Measurements from ENCODE around the gene PHF1.

DNA sequence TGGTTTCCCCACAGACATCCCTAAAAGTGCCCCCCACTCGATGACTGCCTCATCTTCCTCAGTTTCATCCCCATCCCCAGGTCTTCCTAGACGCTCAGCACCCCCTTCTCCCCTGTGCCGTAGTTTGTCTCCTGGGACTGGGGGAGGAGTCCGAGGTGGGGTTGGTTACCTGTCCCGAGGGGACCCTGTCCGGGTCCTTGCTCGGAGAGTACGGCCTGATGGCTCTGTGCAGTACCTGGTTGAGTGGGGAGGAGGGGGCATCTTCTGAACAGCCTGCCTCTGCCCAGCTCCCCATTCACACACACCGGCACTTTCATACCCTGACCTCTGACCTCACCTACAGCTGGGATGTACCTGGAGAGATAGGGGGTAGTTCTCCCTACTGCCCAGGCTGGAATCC is 5.0 kb downstream of the PHF1 start:
- TF ChIP-seq CTCF (IDR thresholded peaks at IDR 0.05; ENCODE audit: poor library complexity, severe bottlenecking), result no peak
- no peak for TF ChIP-seq EZH2 (IDR thresholded peaks at IDR 0.05; ENCODE audit: borderline replicate concordance, insufficient read depth, low read length, poor library complexity, severe bottlenecking)
- TF ChIP-seq POLR2AphosphoS5 (IDR thresholded peaks at IDR 0.05), result no peak
- no peak for TF ChIP-seq EP300 (conservative IDR thresholded peaks at IDR 0.05; ENCODE audit: poor library complexity, severe bottlenecking)
- TF ChIP-seq RAD21 (conservative IDR thresholded peaks at IDR 0.05), result no peak
- TF ChIP-seq REST (IDR thresholded peaks at IDR 0.05; ENCODE audit: borderline replicate concordance), result no peak
- TF ChIP-seq TAF1 (IDR thresholded peaks at IDR 0.05; ENCODE audit: low read depth), result no peak
- TF ChIP-seq SMC3 (conservative IDR thresholded peaks at IDR 0.05; ENCODE audit: poor library complexity), result no peak
